ENCODE measurements around the gene YTHDF1.

GRCh38 chr20:63202021-63202420 lies 13.9 kb downstream of the YTHDF1 start:
- TF ChIP-seq CTCF (IDR thresholded peaks at IDR 0.05): no peak
- TF ChIP-seq EZH2 (IDR thresholded peaks at IDR 0.05; ENCODE audit: borderline replicate concordance, insufficient read depth, low read depth, low read length, poor library complexity, severe bottlenecking): no peak
